Measurements from ENCODE around the gene CLPX.

GRCh38 chr15:65198571-65198970, 13.4 kb upstream of the CLPX start:
- no peak for TF ChIP-seq SIN3A (IDR thresholded peaks at IDR 0.05; ENCODE audit: borderline replicate concordance, insufficient read depth, low read length)
- TF ChIP-seq POLR2AphosphoS5 (IDR thresholded peaks at IDR 0.05; ENCODE audit: low read depth, low read length): no peak
- TF ChIP-seq TAF1 (IDR thresholded peaks at IDR 0.05; ENCODE audit: borderline replicate concordance, insufficient read depth, low read length): no peak
- no peak for TF ChIP-seq REST (IDR thresholded peaks at IDR 0.05; ENCODE audit: insufficient read depth in 1 of 2, low read depth in 2 of 2, low read length in 2 of 2)
- TF ChIP-seq FOXP2 (optimal IDR thresholded peaks at IDR 0.05; ENCODE audit: borderline replicate concordance, extremely low read depth, extremely low read length, insufficient read depth): no peak

Measured in PFSK-1 (cell line).